ENCODE data around the gene SBF2.

DNA sequence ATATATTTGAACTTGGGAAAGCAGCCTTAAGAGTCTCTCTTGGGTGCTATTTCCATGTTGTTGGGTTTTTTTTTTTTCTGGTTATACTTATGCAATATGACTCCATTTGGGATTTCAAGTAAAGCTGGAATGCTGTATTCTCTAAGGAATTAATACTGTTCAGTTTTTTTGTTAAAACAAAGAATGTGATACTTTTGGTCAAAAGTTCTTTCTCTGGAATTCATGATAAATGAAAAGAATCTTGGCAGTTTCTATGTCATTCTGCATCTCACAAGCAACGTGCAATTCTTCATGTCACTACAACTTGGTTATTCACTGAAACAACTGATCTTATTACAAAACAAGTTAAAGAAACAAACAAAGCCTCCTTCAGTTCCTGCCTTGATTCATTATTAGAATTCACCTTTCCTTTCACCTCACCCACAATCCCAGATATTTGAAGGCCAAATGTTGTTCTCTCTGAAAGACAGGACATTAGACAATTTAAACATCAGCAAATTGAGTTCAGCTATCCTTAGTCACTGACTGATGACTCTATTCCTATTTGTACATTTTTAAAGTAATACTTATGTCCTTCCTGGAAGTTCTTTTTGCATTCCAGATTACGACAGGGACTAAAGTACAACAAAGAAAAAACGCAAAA, 176.2 kb downstream of the SBF2 start:
- TF ChIP-seq, protein P1, sequence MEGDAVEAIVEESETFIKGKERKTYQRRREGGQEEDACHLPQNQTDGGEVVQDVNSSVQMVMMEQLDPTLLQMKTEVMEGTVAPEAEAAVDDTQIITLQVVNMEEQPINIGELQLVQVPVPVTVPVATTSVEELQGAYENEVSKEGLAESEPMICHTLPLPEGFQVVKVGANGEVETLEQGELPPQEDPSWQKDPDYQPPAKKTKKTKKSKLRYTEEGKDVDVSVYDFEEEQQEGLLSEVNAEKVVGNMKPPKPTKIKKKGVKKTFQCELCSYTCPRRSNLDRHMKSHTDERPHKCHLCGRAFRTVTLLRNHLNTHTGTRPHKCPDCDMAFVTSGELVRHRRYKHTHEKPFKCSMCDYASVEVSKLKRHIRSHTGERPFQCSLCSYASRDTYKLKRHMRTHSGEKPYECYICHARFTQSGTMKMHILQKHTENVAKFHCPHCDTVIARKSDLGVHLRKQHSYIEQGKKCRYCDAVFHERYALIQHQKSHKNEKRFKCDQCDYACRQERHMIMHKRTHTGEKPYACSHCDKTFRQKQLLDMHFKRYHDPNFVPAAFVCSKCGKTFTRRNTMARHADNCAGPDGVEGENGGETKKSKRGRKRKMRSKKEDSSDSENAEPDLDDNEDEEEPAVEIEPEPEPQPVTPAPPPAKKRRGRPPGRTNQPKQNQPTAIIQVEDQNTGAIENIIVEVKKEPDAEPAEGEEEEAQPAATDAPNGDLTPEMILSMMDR (IDR thresholded peaks at IDR 0.05; ENCODE audit: insufficient read depth, low read length): no peak
- TF ChIP-seq POLR2AphosphoS5 (IDR thresholded peaks at IDR 0.05; ENCODE audit: low read depth): no peak
- TF ChIP-seq, protein P2, sequence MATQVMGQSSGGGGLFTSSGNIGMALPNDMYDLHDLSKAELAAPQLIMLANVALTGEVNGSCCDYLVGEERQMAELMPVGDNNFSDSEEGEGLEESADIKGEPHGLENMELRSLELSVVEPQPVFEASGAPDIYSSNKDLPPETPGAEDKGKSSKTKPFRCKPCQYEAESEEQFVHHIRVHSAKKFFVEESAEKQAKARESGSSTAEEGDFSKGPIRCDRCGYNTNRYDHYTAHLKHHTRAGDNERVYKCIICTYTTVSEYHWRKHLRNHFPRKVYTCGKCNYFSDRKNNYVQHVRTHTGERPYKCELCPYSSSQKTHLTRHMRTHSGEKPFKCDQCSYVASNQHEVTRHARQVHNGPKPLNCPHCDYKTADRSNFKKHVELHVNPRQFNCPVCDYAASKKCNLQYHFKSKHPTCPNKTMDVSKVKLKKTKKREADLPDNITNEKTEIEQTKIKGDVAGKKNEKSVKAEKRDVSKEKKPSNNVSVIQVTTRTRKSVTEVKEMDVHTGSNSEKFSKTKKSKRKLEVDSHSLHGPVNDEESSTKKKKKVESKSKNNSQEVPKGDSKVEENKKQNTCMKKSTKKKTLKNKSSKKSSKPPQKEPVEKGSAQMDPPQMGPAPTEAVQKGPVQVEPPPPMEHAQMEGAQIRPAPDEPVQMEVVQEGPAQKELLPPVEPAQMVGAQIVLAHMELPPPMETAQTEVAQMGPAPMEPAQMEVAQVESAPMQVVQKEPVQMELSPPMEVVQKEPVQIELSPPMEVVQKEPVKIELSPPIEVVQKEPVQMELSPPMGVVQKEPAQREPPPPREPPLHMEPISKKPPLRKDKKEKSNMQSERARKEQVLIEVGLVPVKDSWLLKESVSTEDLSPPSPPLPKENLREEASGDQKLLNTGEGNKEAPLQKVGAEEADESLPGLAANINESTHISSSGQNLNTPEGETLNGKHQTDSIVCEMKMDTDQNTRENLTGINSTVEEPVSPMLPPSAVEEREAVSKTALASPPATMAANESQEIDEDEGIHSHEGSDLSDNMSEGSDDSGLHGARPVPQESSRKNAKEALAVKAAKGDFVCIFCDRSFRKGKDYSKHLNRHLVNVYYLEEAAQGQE (IDR thresholded peaks at IDR 0.05; ENCODE audit: insufficient replicate concordance, low read depth): no peak
